ENCODE results near the gene ZNF679. TPM values are rescaled to one million over a fixed set of nuclear protein-coding genes. Genes with fewer than 3 reads are reported as not detected.
A peak's percentile ranks its signal among the peaks of the same experiment; 100 is the strongest.
"Not testable (repeated sequence)": the region's sequence is repeated elsewhere in the genome, so short reads cannot be mapped to it uniquely, and the experiment has no call there.

The ZNF679 gene
- total RNA-seq, 1 donor from 2014 or later: not detected

DNA sequence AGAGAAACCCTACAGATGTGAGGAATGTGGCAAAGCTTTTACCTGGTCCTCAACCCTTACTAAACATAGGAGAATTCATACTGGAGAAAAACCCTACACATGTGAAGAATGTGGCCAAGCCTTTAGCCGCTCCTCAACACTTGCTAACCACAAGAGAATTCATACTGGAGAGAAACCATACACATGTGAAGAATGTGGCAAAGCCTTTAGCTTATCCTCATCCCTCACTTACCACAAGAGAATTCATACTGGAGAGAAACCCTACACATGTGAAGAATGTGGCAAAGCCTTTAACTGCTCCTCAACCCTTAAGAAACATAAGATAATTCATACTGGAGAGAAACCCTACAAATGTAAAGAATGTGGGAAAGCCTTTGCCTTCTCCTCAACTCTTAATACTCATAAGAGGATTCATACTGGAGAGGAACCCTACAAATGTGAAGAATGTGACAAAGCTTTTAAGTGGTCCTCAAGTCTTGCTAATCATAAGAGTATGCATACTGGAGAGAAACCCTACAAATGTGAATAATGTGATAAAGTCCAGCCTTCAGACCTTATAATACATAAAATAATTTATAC, 38.2 kb downstream of the ZNF679 start:
- Mint-ChIP-seq H3K4me3 (no peak overlapping the region), H3K27me3 (no peaks in the 10 kb centered on the region), H3K27ac (no peak overlapping the region), H3K4me1 (no peaks in the 10 kb centered on the region), H3K36me3 (ENCODE audit: low read depth) (no peaks in the 10 kb centered on the region), H3K9me3 (peaks cover 17% of the 10 kb centered on the region)
- no peak for DNase-seq
- intact Hi-C loops (cut with micrococcal nuclease): no loop called here

DNA sequence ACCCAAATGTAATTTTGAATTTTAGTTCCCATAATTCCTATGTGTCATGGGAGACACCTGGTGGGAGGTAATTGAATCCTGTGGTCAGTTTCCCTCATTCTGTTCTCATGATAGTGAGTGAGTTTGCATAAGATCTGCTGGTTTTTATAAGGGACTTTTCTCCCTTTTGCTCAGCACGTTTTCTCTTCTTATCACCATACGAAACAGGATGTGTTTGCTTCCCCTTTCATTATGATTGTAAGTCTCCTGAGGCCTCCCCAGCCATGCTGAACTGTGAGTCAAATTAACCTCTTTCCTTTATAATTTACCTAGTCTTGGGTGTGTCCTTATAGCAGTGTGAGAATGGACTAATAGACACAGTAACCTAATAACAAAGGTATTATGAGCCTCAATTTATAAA, 49.4 kb downstream of the ZNF679 start:
- intact Hi-C loops (cut with micrococcal nuclease): no loop called here
- Mint-ChIP-seq H3K27ac (no peak overlapping the region), H3K36me3 (ENCODE audit: low read depth) (no peaks in the 10 kb centered on the region), H3K27me3 (no peaks in the 10 kb centered on the region), H3K4me1 (no peaks in the 10 kb centered on the region), H3K4me3 (no peak overlapping the region), H3K9me3 (peaks cover 17% of the 10 kb centered on the region)
- peak; percentile 8 for DNase-seq

DNA sequence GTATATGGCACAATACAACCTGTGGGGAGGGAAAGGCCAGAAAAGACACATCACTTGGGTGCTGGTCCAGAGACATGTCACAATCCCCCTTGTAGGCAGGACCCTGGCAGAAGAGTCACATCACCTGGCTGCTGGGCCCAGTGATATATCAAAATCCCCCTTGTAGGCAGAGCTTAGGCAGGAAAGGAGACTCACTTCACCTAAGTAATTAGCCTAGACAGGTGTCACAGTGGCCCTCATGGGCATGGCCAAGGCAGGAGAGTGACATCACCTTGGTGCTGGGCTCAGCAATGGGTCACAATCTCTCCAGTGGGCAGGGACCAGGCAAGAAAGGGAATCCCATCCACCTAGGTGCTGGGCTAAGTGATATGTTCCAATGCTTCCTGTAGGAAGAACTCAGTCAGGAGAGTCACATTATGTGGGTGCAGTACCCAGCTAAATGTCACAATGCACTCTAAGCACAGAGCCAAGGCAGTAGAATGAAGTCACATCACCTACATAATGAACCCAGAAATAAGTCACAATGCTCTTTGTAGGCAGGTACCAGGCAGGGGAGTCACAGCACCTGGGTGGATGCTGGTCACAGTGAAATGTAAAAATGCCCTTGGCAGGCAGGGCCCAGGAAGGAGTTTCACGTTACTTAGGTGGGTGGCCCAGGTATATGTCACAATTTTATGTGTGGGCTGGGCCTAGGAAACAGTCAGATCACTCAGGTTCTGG, 66.6 kb downstream of the ZNF679 start:
- no peaks in the 10 kb centered on the region for H3K36me3 Mint-ChIP-seq (ENCODE audit: low read depth)
- peaks cover 30% of the 10 kb centered on the region for H3K9me3 Mint-ChIP-seq
- H3K4me1 Mint-ChIP-seq: no peaks in the 10 kb centered on the region
- no peak for DNase-seq
- intact Hi-C loops (cut with micrococcal nuclease): no loop called here
- H3K4me3 Mint-ChIP-seq: no peak overlapping the region
- H3K27ac Mint-ChIP-seq: no peak overlapping the region
- H3K27me3 Mint-ChIP-seq: no peaks in the 10 kb centered on the region

DNA sequence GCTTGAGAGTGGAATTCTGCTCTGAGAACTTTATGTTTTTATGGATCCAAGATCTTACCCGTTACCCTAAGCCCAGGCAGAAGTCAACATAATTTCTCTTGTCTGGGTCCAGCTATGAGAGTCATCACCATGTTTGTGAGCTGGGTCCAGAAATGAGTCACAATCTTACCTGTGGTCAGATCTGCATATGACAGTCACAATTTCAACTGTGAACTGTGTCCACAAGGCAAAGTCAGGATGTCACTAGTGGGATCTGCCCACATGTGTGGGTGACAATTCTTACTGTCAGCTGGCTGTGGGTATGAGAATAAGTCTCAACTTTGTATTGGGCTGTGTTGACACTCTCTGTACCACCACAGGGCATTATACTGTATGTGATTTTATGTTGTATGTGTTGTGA, 69.1 kb downstream of the ZNF679 start:
- intact Hi-C loops (cut with micrococcal nuclease): not testable (repeated sequence)

DNA sequence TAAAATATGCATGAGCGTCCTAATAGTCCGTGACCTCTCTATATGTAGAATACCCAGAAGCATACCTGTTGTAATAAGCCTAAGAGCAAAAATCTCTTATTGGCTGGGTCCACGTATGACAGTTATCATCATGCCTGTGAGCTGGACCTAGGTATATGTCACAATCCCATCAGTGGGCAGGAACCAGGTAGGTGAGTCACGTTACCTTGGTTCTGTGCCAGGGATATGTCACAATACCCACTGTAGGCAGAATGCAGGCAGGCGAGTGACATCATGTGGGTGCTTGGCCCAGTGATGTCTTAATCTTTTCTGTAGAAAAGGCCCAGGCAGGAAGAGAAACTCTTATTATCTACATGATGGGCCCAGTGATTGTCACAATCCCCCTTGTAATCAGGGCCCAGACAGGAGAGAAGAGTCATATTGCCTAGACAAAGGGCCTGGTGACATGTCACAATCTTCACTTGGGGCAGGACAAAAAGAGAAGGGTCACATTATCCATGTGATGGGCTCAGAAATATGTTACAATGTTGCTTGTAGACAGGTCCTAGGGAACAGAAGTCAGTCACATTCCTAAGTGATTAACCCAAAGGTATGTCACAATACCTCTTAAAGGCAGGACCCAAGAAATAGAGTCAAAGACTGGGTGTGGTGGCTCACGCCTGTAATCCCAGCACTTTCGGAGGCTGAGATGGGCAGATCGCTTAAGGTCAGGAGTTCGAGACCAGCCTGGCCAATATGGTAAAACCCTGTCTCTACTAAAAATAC, 72.5 kb downstream of the ZNF679 start:
- no peak overlapping the region for H3K27ac Mint-ChIP-seq
- no peaks in the 10 kb centered on the region for H3K4me1 Mint-ChIP-seq
- no peak for DNase-seq
- H3K4me3 Mint-ChIP-seq: no peak overlapping the region
- intact Hi-C loops (cut with micrococcal nuclease): loop anchor here (10.0 kb wide), 2 partner anchors 1074 to 1684 kb away; partner anchors contain the start of genes GUSB and ZNF92
- no peaks in the 10 kb centered on the region for H3K27me3 Mint-ChIP-seq
- H3K36me3 Mint-ChIP-seq (ENCODE audit: low read depth): no peaks in the 10 kb centered on the region
- H3K9me3 Mint-ChIP-seq: peaks cover 26% of the 10 kb centered on the region

More for the DNA sequence above, 69.1 kb downstream of the ZNF679 start:
- H3K36me3 Mint-ChIP-seq (ENCODE audit: low read depth); H3K4me3 Mint-ChIP-seq; H3K4me1 Mint-ChIP-seq; H3K27me3 Mint-ChIP-seq; DNase-seq; H3K27ac Mint-ChIP-seq: not testable (repeated sequence)
- peaks cover 36% of the 10 kb centered on the region for H3K9me3 Mint-ChIP-seq

DNA sequence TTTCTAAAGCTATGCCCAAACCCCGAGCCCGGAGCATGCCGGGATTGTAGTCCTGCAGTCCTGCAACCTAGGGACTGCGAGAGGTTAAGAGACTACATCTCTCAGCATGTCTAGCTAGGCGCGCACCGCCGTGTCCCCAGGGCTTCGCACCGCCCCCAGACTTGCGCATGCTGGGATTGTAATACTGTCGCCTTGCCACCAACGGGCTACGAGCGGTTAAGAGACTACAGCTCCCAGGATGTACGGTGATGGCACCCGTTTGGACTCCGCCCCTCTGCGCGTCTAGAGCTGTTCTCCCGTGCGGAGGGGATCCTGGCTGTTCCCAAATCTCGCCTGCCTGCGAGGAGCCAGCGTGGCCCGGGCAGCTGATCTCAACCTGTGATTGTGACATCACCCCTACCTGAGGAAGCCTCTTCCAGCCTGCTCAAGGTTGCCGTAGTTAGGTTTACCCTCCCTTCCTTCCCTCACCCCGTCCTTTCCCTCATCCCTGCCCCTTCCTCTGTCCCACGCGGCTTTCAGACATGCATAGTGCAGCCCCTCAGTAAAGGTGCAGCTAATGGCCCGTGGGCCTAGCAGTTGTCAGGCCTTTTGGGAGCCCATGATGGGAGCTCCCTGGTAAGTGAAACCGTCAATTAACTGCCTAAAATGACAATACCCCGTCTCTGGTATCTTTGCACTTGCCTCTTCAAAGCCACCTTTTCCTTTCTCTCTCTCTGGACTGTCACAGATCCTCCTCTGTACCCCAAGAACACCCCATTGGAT, 79.2 kb downstream of the ZNF679 start:
- Mint-ChIP-seq H3K27ac (peak overlapping the region; percentile 93), H3K4me3 (peak overlapping the region; percentile 97), H3K36me3 (ENCODE audit: low read depth) (peaks cover 6% of the 10 kb centered on the region), H3K27me3 (no peaks in the 10 kb centered on the region), H3K9me3 (peaks cover 5% of the 10 kb centered on the region), H3K4me1 (peaks cover 14% of the 10 kb centered on the region)
- intact Hi-C loops (cut with micrococcal nuclease): loop anchor here (1.0 to 10.0 kb wide), 5 partner anchors 256 to 1677 kb away; partner anchors contain the start of genes GUSB, ZNF107, ZNF138 and ZNF680
- DNase-seq: peak; percentile 97

DNA sequence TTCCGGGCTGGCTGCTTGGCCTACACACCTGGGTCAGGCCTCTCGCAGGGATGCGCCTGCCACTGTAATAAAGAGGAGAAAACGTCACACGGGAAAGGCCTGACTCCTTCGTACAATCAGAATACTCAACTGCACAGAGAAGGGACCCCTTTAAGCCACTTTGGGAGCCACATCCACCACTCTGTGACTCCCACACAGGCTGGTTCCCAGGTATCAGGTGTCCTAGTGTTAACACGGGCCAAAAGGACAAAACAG, 79.7 kb downstream of the ZNF679 start:
- intact Hi-C loops (cut with micrococcal nuclease): loop anchor here (10.0 kb wide), 2 partner anchors 1067 to 1677 kb away; partner anchors contain the start of genes GUSB and ZNF92
- Mint-ChIP-seq H3K36me3 (ENCODE audit: low read depth) (peaks cover 6% of the 10 kb centered on the region), H3K27me3 (no peaks in the 10 kb centered on the region), H3K9me3 (peaks cover 5% of the 10 kb centered on the region), H3K4me3 (peak overlapping the region; percentile 97), H3K27ac (peak overlapping the region; percentile 93), H3K4me1 (peaks cover 14% of the 10 kb centered on the region)
- DNase-seq: no peak

DNA sequence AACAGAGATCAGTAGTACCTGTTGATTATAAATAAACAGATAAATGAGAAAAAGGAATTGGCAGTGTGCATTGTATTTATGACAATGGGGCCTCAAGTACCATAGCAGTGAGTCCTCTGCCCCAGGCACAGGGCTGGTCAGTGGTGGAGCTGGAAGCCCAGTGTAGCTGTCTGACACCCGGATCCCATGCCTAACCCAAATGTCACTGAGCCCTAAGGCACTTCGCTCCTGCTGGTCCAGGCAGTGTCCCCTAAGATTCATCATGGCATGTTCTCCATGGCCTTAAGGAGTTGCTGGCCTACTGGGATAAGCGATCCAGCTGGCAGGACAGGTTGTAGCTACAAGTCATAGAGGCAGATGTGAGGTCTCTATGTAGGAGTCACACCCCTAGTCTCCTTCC, 82.2 kb downstream of the ZNF679 start:
- DNase-seq: no peak
- Mint-ChIP-seq H3K9me3 (peaks cover 5% of the 10 kb centered on the region), H3K27ac (no peak overlapping the region), H3K36me3 (ENCODE audit: low read depth) (peaks cover 18% of the 10 kb centered on the region), H3K27me3 (no peaks in the 10 kb centered on the region), H3K4me1 (peaks cover 23% of the 10 kb centered on the region), H3K4me3 (no peak overlapping the region)
- intact Hi-C loops (cut with micrococcal nuclease): no loop called here

DNA sequence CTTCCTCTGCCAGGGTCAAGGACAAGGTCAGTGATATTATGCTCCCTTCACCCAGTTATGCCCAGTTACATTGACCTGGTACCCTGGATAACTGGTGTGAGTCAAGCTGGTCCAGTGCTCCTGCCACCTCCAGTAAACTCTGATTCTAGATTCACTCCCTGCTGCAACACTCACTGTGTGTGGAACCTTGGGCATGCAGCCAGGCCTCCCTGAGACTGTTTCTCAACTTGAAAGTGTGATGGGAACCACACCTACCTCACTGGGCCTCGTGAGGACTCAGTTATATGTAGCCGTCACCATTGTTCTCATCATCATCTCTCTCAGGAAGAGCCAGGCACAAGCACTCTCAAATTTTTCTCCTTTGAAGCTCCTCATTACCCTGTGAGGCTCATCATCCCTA, 84.6 kb downstream of the ZNF679 start:
- Mint-ChIP-seq H3K27ac (peak overlapping the region; percentile 99), H3K9me3 (no peaks in the 10 kb centered on the region), H3K27me3 (no peaks in the 10 kb centered on the region), H3K4me1 (peaks cover 11% of the 10 kb centered on the region), H3K4me3 (no peak overlapping the region), H3K36me3 (ENCODE audit: low read depth) (peaks cover 31% of the 10 kb centered on the region)
- peak; percentile 52 for DNase-seq
- intact Hi-C loops (cut with micrococcal nuclease): loop anchor here (1.0 kb wide), 1 partner anchor 590 kb away; the partner anchor contains the start of gene ZNF273

DNA sequence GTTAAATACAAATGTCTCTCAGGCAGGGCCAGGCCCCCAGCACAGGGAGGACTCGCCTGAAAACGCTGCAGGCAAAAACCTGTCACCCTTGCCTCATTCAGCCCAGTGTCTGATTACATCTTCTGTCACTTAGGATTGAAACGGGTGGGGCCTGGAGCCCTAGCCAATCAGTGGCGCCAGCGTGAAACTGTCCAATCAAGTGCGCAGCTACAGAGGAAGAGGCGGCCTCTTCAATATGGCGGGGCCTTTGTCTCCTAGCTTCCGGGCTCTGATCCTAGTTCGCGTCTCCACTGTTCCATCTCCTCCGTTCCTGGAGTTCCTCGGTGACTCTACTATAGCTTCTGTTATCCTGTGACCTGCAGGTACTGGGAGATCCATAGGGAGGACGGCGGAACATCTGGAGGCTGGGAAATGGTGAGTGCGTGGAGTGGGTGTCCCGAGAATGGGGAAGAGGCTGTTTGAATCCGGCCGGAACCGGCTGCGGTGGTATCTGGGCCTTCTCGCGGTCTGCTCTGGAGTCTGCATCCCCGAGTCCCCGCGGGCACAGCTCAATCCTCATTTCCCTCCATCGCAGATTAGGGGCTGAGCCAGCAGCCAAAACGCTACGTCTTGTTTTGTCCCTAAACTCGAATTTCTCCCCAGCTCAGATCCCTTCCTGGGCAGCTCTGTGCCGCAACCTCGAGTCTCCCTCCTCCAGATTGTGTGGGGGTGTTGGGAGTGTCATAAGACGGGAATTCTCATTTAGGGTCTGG, 85.6 kb downstream of the ZNF679 start, which contains the start of gene ZNF736:
Gene ZNF736, plus strand, starts transcription at position 222 of the 752 bp plus-strand sequence. Its CDS starts 190 bp downstream, at position 412.
- peaks cover 9% of the 10 kb centered on the region for H3K4me1 Mint-ChIP-seq
- no peaks in the 10 kb centered on the region for H3K27me3 Mint-ChIP-seq
- intact Hi-C loops (cut with micrococcal nuclease): loop anchor here (1.0 kb wide), 1 partner anchor 589 kb away; the partner anchor contains the start of gene ZNF273
- H3K9me3 Mint-ChIP-seq: peaks cover 3% of the 10 kb centered on the region
- peaks cover 32% of the 10 kb centered on the region for H3K36me3 Mint-ChIP-seq (ENCODE audit: low read depth)
- H3K4me3 Mint-ChIP-seq: peak within 1 kb of the TSS; percentile 98
- peak within 1 kb of the TSS; percentile 99 for H3K27ac Mint-ChIP-seq
- peak; percentile 95 for DNase-seq

DNA sequence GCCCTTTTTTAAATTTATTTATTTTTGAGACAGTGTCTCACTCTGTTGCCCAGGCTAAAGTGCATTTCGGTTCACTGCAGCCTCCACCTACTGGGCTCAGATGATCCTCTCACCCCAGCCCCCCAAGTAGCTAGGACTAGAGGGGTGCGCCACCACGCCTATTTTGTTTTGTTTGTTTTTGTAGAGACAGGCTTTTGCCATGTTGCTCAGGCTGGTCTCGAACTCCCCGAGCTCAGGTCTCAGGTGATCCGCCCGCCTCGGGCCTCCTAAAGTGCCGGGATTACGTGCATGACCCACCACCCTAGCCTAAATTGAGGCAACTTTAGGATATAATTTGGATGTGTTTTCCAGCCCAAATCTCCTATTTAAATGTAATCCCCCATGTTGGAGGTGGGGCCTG, 86.3 kb downstream of the ZNF679 start:
- DNase-seq: peak; percentile 62
- H3K4me3 Mint-ChIP-seq: peak overlapping the region; percentile 98
- peaks cover 5% of the 10 kb centered on the region for H3K9me3 Mint-ChIP-seq
- intact Hi-C loops (cut with micrococcal nuclease): no loop called here
- peaks cover 9% of the 10 kb centered on the region for H3K4me1 Mint-ChIP-seq
- H3K27ac Mint-ChIP-seq: peak overlapping the region; percentile 99
- H3K36me3 Mint-ChIP-seq (ENCODE audit: low read depth): peaks cover 33% of the 10 kb centered on the region
- H3K27me3 Mint-ChIP-seq: no peaks in the 10 kb centered on the region

DNA sequence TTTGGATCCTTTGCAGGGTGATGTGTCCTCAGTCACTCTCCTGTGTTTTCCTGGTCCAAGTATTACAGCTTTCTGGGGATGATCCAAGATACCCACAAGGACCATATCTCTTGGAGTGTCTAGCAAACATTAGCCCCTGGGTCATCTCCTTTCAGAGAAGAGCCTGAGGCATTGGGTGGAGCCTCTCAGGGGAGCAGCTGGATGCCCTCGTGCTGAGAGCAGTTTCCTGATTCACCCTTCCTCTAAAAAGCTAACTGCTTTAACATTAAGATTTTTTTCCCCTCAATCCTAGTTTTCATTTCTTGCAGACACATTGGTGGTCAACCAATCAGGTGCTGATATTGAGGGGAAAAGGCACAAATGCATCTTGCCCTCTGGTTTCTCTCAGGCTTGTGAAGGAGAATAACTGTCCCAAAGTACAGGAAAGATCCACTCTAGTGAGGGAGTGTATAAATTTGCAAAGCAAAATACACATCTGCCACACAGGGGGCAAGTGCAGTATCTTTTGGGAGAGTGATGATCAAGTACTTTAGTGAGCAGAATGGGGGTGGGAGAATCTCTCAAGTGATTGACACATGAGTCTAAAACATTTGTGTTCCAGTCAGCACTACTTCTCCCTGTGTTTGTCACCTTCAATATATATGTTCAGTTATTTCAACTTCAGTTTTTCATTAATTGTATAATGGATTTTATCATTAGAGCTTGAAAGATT, 87.9 kb downstream of the ZNF679 start:
- H3K27me3 Mint-ChIP-seq; intact Hi-C loops (cut with micrococcal nuclease); H3K4me1 Mint-ChIP-seq; H3K4me3 Mint-ChIP-seq; H3K27ac Mint-ChIP-seq; H3K9me3 Mint-ChIP-seq: not testable (repeated sequence)
- DNase-seq: peak; percentile 50
- peaks cover 37% of the 10 kb centered on the region for H3K36me3 Mint-ChIP-seq (ENCODE audit: low read depth)
